Inflammatory macrophage treated with lipopolysaccharide for 4 hours (primary cell): ENCODE data around the gene SLIT3.
"Not testable (repeated sequence)": the region's sequence is repeated elsewhere in the genome, so short reads cannot be mapped to it uniquely, and the experiment has no call there.

Experiments
- DNase-seq: peaks from one replicate; pipeline ENCODE4 v3.0.0-alpha.2; 2020

The SLIT3 gene

GRCh38 chr5:169168280-169168679, 132.7 kb downstream of the SLIT3 start:
- no peak for DNase-seq

- DNase-seq = no peak
Observed at GRCh38 chr5:169166078-169166477, 134.9 kb downstream of the SLIT3 start.

- no peak for DNase-seq
Observed at GRCh38 chr5:169165052-169165451, 135.9 kb downstream of the SLIT3 start.

- DNase-seq = no peak
Observed at GRCh38 chr5:169164481-169164925, 136.4 kb downstream of the SLIT3 start.

GRCh38 chr5:169162407-169162806, 138.5 kb downstream of the SLIT3 start:
- DNase-seq = no peak

GRCh38 chr5:169161022-169161680, 139.8 kb downstream of the SLIT3 start:
- DNase-seq = no peak

GRCh38 chr5:169160405-169160901, 140.5 kb downstream of the SLIT3 start:
- DNase-seq = no peak

GRCh38 chr5:169158764-169159163, 142.2 kb downstream of the SLIT3 start:
- no peak for DNase-seq

GRCh38 chr5:169157064-169157463, 143.9 kb downstream of the SLIT3 start:
- DNase-seq = no peak

- no peak for DNase-seq
Observed at GRCh38 chr5:169154679-169155078, 146.3 kb downstream of the SLIT3 start.

- no peak for DNase-seq
Observed at GRCh38 chr5:169153405-169153804, 147.5 kb downstream of the SLIT3 start.

GRCh38 chr5:169152946-169153345, 148.0 kb downstream of the SLIT3 start:
- DNase-seq = no peak

GRCh38 chr5:169152453-169152852, 148.5 kb downstream of the SLIT3 start:
- DNase-seq = no peak

- no peak for DNase-seq
Observed at GRCh38 chr5:169151051-169151805, 149.7 kb downstream of the SLIT3 start.

GRCh38 chr5:169150108-169150507, 150.8 kb downstream of the SLIT3 start:
- DNase-seq = no peak

GRCh38 chr5:169149317-169149716, 151.6 kb downstream of the SLIT3 start:
- DNase-seq = no peak

GRCh38 chr5:169148138-169148740, 152.7 kb downstream of the SLIT3 start:
- no peak for DNase-seq

- DNase-seq = no peak
Observed at GRCh38 chr5:169147534-169147933, 153.4 kb downstream of the SLIT3 start.

- no peak for DNase-seq
Observed at GRCh38 chr5:169146158-169146557, 154.8 kb downstream of the SLIT3 start.

- DNase-seq = no peak
Observed at GRCh38 chr5:169142264-169142970, 158.5 kb downstream of the SLIT3 start.

GRCh38 chr5:169140215-169140614, 160.7 kb downstream of the SLIT3 start:
- DNase-seq = not testable (repeated sequence)

GRCh38 chr5:169139480-169140050, 161.4 kb downstream of the SLIT3 start:
- DNase-seq = no peak

- no peak for DNase-seq
Observed at GRCh38 chr5:169133531-169133930, 167.4 kb downstream of the SLIT3 start.
